T-cell (primary cell): ENCODE data around the gene CELF3. TPM values are rescaled to one million over a fixed set of nuclear protein-coding genes. Genes with fewer than 3 reads are reported as not detected.
A peak's percentile ranks its signal among the peaks of the same experiment; 100 is the strongest.

ENCODE experiments used
- ATAC-seq, 4 experiments: fragments of 200-7000 bp in 3 of 4; fragments of 150-1000 bp in 1 of 4; cut with Tn5 transposase; replicated peaks in 1 of 4; 1 replicate in 3 of 4; 2 replicates in 1 of 4; pipeline ENCODE4 v1.10.0; 2021; ENCODE audit warnings: moderate library complexity in 3 of 4, mild to moderate bottlenecking in 2 of 4, moderate number of reproducible peaks in 1 of 4
- CTCF ChIA-PET, 2 donors: fragments of 300-600 bp; sonication (Branson Sonifier 250); formaldehyde crosslinking; loops; one replicate each; lab custom pipeline; 2022; ENCODE audit warnings: antibody characterized with exemption in 2 of 2; lab: Charles Lee
- POLR2A ChIA-PET, 2 donors: fragments of 300-600 bp; sonication (Branson Sonifier 250); formaldehyde crosslinking; loops; one replicate each; lab custom pipeline; 2022; ENCODE audit warnings: antibody characterized with exemption in 2 of 2; lab: Charles Lee
- DNase-seq, 35 experiments: peaks; one replicate each; pipeline versions ENCODE4 v3.0.0 to v3.0.0-alpha.2; 2013 to 2023
- H3K27ac ChIP-seq: one replicate; pipeline ENCODE4 v1.5.1; 2013; ENCODE audit warnings: low read length
- H3K27me3 ChIP-seq, 2 experiments: replicated peaks in 1 of 2; 1 replicate in 1 of 2; 2 replicates in 1 of 2; pipeline versions ENCODE4 v1.6.1 to v1.7.0; 2013; ENCODE audit warnings: low read length in 1 of 2, mixed read lengths in 1 of 2; ENCODE audit not compliant: control insufficient read depth in 2 of 2, insufficient read depth in 2 of 2; ENCODE audit errors: extremely low read depth in 1 of 2
- H3K36me3 ChIP-seq, 2 donors: 1 replicate in 1 of 2; 2 replicates in 1 of 2; pipeline versions ENCODE4 v1.6.1 to v1.7.0; 2013; ENCODE audit warnings: low read length in 1 of 2; ENCODE audit not compliant: control insufficient read depth in 2 of 2, insufficient read depth in 1 of 2; ENCODE audit errors: extremely low read depth in 1 of 2
- H3K4me1 ChIP-seq, 2 experiments: 1 replicate in 1 of 2; 2 replicates in 1 of 2; pipeline versions ENCODE4 v1.6.1 to v1.7.0; 2013; ENCODE audit warnings: low read length in 2 of 2, mixed read lengths in 1 of 2; ENCODE audit not compliant: insufficient read depth in 2 of 2, control insufficient read depth in 1 of 2; ENCODE audit errors: extremely low read depth in 1 of 2
- H3K4me3 ChIP-seq, 2 donors: 1 replicate in 1 of 2; 2 replicates in 1 of 2; pipeline versions ENCODE4 v1.5.1 to v1.7.0; 2013; ENCODE audit warnings: mild to moderate bottlenecking in 2 of 2, low read length in 1 of 2, moderate library complexity in 1 of 2; ENCODE audit not compliant: control insufficient read depth in 1 of 2; ENCODE audit errors: extremely low read depth in 1 of 2
- H3K9me3 ChIP-seq: 2 replicates; pipeline ENCODE4 v1.7.0; 2013
- H3K27ac Mint-ChIP-seq, 2 donors: one replicate each; pipeline ENCODE4 v1.8.0; 2020 to 2021; ENCODE audit warnings: mild to moderate bottlenecking in 2 of 2, mixed read lengths in 2 of 2
- H3K27me3 Mint-ChIP-seq, 2 donors: one replicate each; pipeline ENCODE4 v1.8.0; 2021 to 2022; ENCODE audit warnings: mixed read lengths in 2 of 2
- H3K36me3 Mint-ChIP-seq: one replicate; pipeline ENCODE4 v1.8.0; 2021; ENCODE audit warnings: mixed read lengths
- H3K4me1 Mint-ChIP-seq, 3 donors: one replicate each; pipeline ENCODE4 v1.8.0; 2020 to 2022; ENCODE audit warnings: mixed read lengths in 3 of 3, mild to moderate bottlenecking in 1 of 3
- H3K4me3 Mint-ChIP-seq, 3 donors: one replicate each; pipeline ENCODE4 v1.8.0; 2020 to 2022; ENCODE audit warnings: mild to moderate bottlenecking in 3 of 3, mixed read lengths in 3 of 3, moderate library complexity in 3 of 3
- H3K9me3 Mint-ChIP-seq, 3 donors: one replicate each; pipeline ENCODE4 v1.8.0; 2020 to 2022; ENCODE audit warnings: mixed read lengths in 3 of 3
- WGBS: methylation state at CpG from one replicate; pipeline ENCODE4 v1.1.5; 2013; ENCODE audit warnings: missing lambda C conversion rate; ENCODE audit not compliant: insufficient coverage; 5-methylcytosine and 5-hydroxymethylcytosine counted together
- total RNA-seq, 35 experiments: library from RNA in 6 of 35; stranded (reverse) in 6 of 35; fragments of 120-200 nt in 1 of 35; gene quantifications; one replicate each; pipeline versions ENCODE4 v1.2.1 to v1.2.4 and lab custom pipeline; 2013 to 2026

CELF3 gene
- total RNA-seq: not detected
- total RNA-seq (2013): not detected
- 0 to 0.28 (median 0) reads per million in 29 experiments for total RNA-seq (lab: John Stamatoyannopoulos, UW)

DNA sequence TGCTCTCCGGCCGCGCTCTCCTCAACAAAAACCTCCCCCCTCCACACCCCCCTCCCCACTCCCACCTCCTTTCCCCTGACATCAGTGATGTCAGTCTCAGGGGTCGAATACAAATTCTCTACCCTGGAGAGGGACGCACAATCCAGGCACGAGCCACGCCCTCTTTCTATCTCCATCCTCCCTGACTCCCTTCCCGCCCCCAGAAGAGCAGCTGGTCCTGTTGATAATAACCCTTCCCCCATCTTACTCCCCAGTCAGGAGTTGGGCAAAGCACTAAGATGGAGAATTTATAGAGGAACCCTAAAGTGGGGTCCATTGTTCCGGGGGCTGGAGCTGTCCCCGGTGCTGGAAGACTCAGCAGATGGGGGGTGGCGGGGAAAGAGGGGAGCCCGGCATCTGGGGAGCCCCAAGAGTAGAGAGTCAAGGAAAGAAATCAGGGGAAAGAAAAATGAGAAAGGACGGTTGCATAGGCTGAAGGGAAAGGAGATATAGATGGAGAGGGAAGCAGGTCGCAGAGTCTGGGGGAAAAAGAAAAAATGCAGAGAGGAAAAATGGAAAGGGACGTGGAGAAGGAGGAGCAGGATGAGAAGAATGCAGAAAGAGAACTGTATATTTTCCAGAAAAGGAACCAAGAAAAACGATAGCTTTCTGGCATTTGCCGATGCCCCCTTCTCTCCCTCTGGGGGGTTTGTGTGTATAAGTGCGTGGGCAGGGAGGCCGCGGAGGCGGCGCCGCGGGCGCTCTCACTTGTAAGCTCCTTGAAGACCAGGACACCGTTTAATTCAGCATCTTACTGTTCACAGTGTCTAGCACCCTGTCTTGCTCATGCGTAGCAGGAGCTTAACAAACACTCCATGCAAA lies at the start of gene CELF3:
CELF3 (minus strand) TSS at position 33 of the 861 bp plus-strand sequence. CDS start 783 bp downstream, outside the sequence.
- no peak within 1 kb of the TSS for H3K27ac ChIP-seq
- CTCF ChIA-PET: interaction anchor here in 1 of 2 donors (0.5 kb wide), 1 partner anchor 115 kb away, joined by 4 read pairs; no protein-coding TSS in a partner anchor
- Mint-ChIP-seq H3K9me3 (no peaks in the 10 kb centered on the region), H3K36me3 (no peaks in the 10 kb centered on the region), H3K27me3 (peaks cover 56 to 72% of the 10 kb centered on the region in 2 donors), H3K4me1 (peaks cover 30 to 40% (median 32%) of the 10 kb centered on the region in 3 donors), H3K27ac (peak within 1 kb of the TSS in 1 of 2 donors; percentile 40), H3K4me3 (peak within 1 kb of the TSS in 2 of 3 donors; percentile 14 to 31)
- H3K27me3 ChIP-seq: peaks cover 8 to 63% of the 10 kb centered on the region in 2 experiments
- peaks cover 0 to 27% of the 10 kb centered on the region in 2 experiments for H3K4me1 ChIP-seq
- 11% methylated on average over 18 of the region's 27 CpGs for WGBS
- POLR2A ChIA-PET: interaction anchor here in 1 of 2 donors (0.5 to 0.6 kb wide), 2 partner anchors 75 to 463 kb away, joined by 4 to 7 read pairs; partner anchors contain the start of gene PSMD4
- ATAC-seq (no peak), DNase-seq (peak in 21 of 35 experiments; percentile 10 to 45 (median 33))
- no peaks in the 10 kb centered on the region for H3K9me3 ChIP-seq
- no peak within 1 kb of the TSS for H3K4me3 ChIP-seq
- no peaks in the 10 kb centered on the region for H3K36me3 ChIP-seq

DNA sequence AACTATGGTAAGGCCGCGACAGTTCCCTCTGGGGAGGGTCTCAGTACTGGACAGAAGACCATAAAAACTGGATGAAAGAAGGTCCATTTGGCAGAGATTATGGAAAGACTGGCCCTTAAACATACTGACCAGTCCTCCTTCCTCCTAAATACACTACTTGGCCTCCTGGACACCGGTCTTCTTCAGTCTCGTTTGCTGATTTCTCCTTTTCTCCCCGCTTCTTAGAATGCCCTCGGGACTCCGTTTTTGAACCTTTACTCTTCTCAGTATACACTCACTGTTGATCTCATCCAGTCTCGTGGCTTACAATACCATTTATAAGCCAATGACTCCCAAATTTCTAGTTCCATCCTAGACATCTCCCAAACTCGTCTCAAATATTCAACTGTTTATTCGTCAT lies 47.4 kb upstream of the CELF3 start:
- POLR2A ChIA-PET: interaction anchor here (0.6 to 0.8 kb wide), 3 partner anchors 25 to 136 kb away, joined by 3 to 5 read pairs (median 3); no protein-coding TSS in a partner anchor
- Mint-ChIP-seq H3K36me3 (peaks cover 26% of the 10 kb centered on the region), H3K27me3 (no peaks in the 10 kb centered on the region), H3K27ac (peak overlapping the region; percentile 90 to 99), H3K4me3 (peak overlapping the region; percentile 89 to 92 (median 90)), H3K4me1 (peaks cover 19 to 24% (median 21%) of the 10 kb centered on the region in 3 donors), H3K9me3 (no peaks in the 10 kb centered on the region)
- WGBS: 75% methylated on average over 9 of the region's 10 CpGs
- ATAC-seq (peak in 1 of 4 experiments; percentile 2), DNase-seq (no peak)
- Histone ChIP-seq H3K27me3 (no peaks in the 10 kb centered on the region), H3K4me3 (peak overlapping the region; percentile 71 to 79), H3K27ac (peak overlapping the region; percentile 86), H3K36me3 (peaks cover 4 to 27% of the 10 kb centered on the region in 2 donors), H3K9me3 (no peaks in the 10 kb centered on the region), H3K4me1 (peaks cover 10 to 11% of the 10 kb centered on the region in 2 experiments)
- CTCF ChIA-PET: interaction anchor here (0.6 to 2.6 kb wide), 4 partner anchors 26 to 692 kb away, joined by 3 to 9 read pairs (median 6); partner anchors contain the start of gene TDRKH (in 1 of the 2)

DNA sequence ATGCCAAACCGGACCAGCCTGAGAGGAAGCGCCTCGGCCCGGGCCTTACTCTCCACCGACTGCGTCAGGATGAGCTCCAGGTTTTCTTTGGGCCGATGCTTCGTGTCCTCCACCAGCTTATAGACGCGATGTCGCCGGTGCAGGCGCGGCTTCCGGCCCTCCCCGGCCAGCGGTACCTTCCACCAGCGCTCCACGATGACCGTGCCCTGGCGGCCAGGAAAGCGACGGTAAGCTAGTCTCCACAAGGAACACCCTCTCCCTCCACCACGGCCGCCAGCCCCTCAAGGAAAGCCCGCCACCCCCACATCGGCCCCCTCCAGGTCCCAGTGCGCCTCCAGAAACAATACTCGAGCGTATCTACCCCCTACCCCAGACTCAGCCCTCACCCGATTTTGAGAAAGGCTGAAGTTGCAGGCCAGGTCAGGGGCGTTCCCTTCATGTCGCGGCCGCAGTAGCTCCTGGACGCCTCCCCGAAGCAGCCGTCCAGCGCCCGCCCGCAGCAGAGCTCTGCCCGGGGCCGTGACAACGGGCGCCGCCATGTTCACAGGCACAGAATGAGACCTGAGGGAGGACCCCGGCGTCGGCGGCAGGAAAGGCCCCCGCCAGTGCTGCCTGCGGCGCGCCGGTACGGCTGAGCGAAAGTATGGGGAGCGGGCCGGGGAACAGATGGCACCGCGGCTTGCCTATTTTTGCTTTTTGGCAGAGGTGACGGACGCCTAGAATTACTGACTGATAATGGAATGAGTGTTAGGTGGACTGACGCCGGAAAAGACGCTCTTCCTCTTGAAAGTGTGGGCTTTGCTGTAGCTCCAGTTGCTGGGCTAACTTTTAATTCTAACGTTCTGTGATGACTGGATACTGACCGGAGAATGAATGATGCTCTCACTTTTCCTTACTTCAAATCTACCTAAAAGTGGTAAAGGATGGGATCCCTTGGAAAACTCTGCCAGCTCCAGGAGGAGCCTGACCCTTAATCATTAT lies 46.6 kb upstream of the CELF3 start, which contains the start of gene MRPL9:
MRPL9 (minus strand) TSS at position 556 of the 981 bp plus-strand sequence; CDS start at position 539, 17 bp downstream.
- POLR2A ChIA-PET: interaction anchor here (0.6 to 0.8 kb wide), 6 partner anchors 26 to 224 kb away, joined by 3 to 5 read pairs (median 4); partner anchors contain the start of gene THEM5 (in 1 of the 2)
- H3K9me3 Mint-ChIP-seq: no peaks in the 10 kb centered on the region
- peak within 1 kb of the TSS; percentile 71 to 79 for H3K4me3 ChIP-seq
- CTCF ChIA-PET: interaction anchor here (0.6 to 2.6 kb wide), 4 partner anchors 27 to 691 kb away, joined by 3 to 9 read pairs (median 6); partner anchors contain the start of gene TDRKH (in 1 of the 2)
- H3K27ac ChIP-seq: peak within 1 kb of the TSS; percentile 86
- peak within 1 kb of the TSS; percentile 90 to 99 for H3K27ac Mint-ChIP-seq
- H3K9me3 ChIP-seq: no peaks in the 10 kb centered on the region
- ATAC-seq (peak; percentile 99 to 100 (median 100)), DNase-seq (peak; percentile 67 to 88 (median 81))
- H3K36me3 Mint-ChIP-seq: peaks cover 26% of the 10 kb centered on the region
- peaks cover 4 to 31% of the 10 kb centered on the region in 2 donors for H3K36me3 ChIP-seq
- H3K4me1 Mint-ChIP-seq: peaks cover 19 to 24% (median 21%) of the 10 kb centered on the region in 3 donors
- H3K4me1 ChIP-seq: peaks cover 10 to 11% of the 10 kb centered on the region in 2 experiments
- under 1% methylated on average over 61 of the region's 68 CpGs for WGBS
- H3K4me3 Mint-ChIP-seq: peak within 1 kb of the TSS; percentile 89 to 92 (median 90)
- no peaks in the 10 kb centered on the region for H3K27me3 Mint-ChIP-seq
- no peaks in the 10 kb centered on the region for H3K27me3 ChIP-seq

DNA sequence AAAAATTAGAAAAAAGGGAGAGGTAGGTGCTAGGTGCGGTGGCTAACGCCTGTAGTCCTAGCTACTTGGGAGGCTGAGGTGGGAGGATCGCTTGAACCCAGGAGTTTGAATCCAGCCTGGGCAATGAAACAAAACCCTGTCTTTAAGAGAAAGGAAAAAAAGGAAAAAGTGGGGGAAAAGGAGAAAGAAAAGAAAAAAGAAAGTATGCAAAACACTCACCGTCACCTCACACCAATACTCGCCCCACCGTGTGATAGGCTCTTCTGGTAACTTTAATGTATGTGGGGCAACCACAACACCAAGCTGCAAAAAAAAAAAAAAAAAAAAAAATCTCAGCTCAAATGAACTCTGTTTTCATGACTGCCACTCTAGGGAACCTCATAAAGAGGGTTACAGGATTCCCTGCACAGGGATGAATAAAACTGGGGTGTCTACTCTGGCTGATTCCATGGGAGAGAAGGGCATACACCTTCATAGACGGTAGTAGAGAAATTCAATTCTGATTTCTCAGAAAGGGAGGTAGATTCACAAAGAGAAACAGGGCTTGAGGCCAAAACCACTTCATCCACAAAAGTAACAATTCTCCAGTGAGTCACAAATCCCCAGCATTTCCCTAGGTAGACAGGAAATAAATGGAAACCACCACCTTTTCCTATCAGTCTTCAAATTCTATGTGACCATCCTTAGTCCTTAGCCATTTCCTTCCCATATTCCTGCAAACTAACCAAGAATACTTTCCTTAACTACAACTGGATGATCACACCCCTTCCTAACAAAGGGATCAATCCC lies 44.2 kb upstream of the CELF3 start:
- Histone ChIP-seq H3K36me3 (peaks cover 4 to 38% of the 10 kb centered on the region in 2 donors), H3K9me3 (no peaks in the 10 kb centered on the region), H3K4me3 (no peak overlapping the region), H3K4me1 (peaks cover 10 to 11% of the 10 kb centered on the region in 2 experiments), H3K27ac (no peak overlapping the region), H3K27me3 (no peaks in the 10 kb centered on the region)
- Mint-ChIP-seq H3K27ac (peak overlapping the region in 1 of 2 donors; percentile 39), H3K36me3 (peaks cover 36% of the 10 kb centered on the region), H3K9me3 (no peaks in the 10 kb centered on the region), H3K4me1 (peaks cover 19 to 28% (median 21%) of the 10 kb centered on the region in 3 donors), H3K4me3 (peak overlapping the region in 2 of 3 donors; percentile 28 to 31), H3K27me3 (no peaks in the 10 kb centered on the region)
- no peak for DNase-seq
- POLR2A ChIA-PET: interaction anchor here (0.6 kb wide), 3 partner anchors 11 to 239 kb away, joined by 4 to 7 read pairs (median 5); no protein-coding TSS in a partner anchor
- 100% methylated on average over 3 of the region's 7 CpGs for WGBS
- CTCF ChIA-PET: no interaction called here
- no peak for ATAC-seq

DNA sequence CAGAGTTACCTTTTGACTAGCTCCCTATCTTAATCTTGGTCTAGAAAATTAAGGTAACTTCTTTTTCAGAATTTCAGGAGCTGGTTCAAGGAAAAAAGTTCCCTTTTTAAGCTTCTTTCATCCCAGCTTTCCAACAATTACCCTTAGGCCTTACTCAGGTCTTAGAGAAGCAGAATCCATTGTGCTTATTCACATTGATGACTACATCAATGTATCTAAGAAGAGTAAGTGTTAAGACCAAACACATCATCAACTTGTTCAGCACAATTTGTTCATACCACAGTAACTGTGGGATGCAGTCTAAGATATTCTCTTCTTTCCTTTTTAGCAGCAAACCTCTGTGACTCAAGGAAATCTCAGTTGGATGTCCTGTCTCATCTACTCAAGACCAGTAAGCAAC lies 42.6 kb upstream of the CELF3 start:
- H3K4me3 Mint-ChIP-seq: no peak overlapping the region
- ChIA-PET CTCF (no interaction called here), POLR2A (interaction anchor here in 1 of 2 donors (0.7 kb wide), 2 partner anchors 130 to 249 kb away, joined by 6 to 7 read pairs; no protein-coding TSS in a partner anchor)
- no peaks in the 10 kb centered on the region for H3K9me3 Mint-ChIP-seq
- peaks cover 10 to 11% of the 10 kb centered on the region in 2 experiments for H3K4me1 ChIP-seq
- H3K9me3 ChIP-seq: no peaks in the 10 kb centered on the region
- no peak overlapping the region for H3K4me3 ChIP-seq
- peaks cover 16 to 22% (median 17%) of the 10 kb centered on the region in 3 donors for H3K4me1 Mint-ChIP-seq
- H3K27ac ChIP-seq: no peak overlapping the region
- no peak for DNase-seq
- no peaks in the 10 kb centered on the region for H3K27me3 ChIP-seq
- no peak overlapping the region for H3K27ac Mint-ChIP-seq
- no peaks in the 10 kb centered on the region for H3K27me3 Mint-ChIP-seq
- H3K36me3 ChIP-seq: peaks cover 4 to 38% of the 10 kb centered on the region in 2 donors
- no peak for ATAC-seq
- peaks cover 40% of the 10 kb centered on the region for H3K36me3 Mint-ChIP-seq
